HUES48 (cell line): ENCODE measurements around the gene UGT2B7.
"Not testable (repeated sequence)": the region's sequence is repeated elsewhere in the genome, so short reads cannot be mapped to it uniquely, and the experiment has no call there.

Experiments used
- H3K27ac ChIP-seq: one replicate; pipeline ENCODE4 v1.7.0; 2013; ENCODE audit warnings: low read depth, low read length, inconsistent platforms
- H3K27me3 ChIP-seq: 2 replicates; pipeline ENCODE4 v1.6.1; 2013; ENCODE audit warnings: mild to moderate bottlenecking, low read length; ENCODE audit not compliant: control insufficient read depth, insufficient read depth
- H3K36me3 ChIP-seq: 2 replicates; pipeline ENCODE4 v1.6.1; 2013; ENCODE audit warnings: low read length; ENCODE audit not compliant: control insufficient read depth, insufficient read depth
- H3K4me1 ChIP-seq: 2 replicates; pipeline ENCODE4 v1.6.1; 2013; ENCODE audit warnings: mild to moderate bottlenecking, low read length; ENCODE audit not compliant: control insufficient read depth, insufficient read depth
- H3K4me3 ChIP-seq: 2 replicates; pipeline ENCODE4 v1.5.1; 2013; ENCODE audit warnings: mild to moderate bottlenecking, low read depth, low read length
- H3K9ac ChIP-seq: 2 replicates; pipeline ENCODE4 v1.6.1; 2013; ENCODE audit warnings: mild to moderate bottlenecking, low read depth, low read length, moderate library complexity
- H3K9me3 ChIP-seq: 2 replicates; pipeline ENCODE4 v1.6.1; 2013; ENCODE audit warnings: low read length; ENCODE audit not compliant: control insufficient read depth, insufficient read depth

UGT2B7 gene

DNA sequence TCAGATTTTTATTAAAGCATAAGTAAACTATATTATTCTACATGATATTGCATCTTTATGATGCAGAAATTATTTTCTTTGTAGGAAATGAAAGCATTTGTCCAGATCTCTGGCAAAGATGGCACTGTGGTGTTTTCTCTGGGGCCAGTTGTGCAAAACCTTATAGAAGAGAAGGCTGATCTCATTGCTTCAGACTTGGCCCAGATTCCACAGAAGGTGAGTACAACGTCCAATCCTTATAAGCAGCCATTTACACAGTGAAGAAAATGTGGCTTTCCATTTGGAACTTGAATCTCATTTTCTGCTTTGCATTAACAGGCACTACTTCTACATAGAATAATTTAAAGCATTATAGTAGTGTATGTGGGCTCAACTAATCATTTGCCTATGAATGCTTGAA lies 6.9 kb upstream of the UGT2B7 start:
- no peaks in the 10 kb centered on the region for H3K4me1 ChIP-seq
- no peaks in the 10 kb centered on the region for H3K9me3 ChIP-seq

DNA sequence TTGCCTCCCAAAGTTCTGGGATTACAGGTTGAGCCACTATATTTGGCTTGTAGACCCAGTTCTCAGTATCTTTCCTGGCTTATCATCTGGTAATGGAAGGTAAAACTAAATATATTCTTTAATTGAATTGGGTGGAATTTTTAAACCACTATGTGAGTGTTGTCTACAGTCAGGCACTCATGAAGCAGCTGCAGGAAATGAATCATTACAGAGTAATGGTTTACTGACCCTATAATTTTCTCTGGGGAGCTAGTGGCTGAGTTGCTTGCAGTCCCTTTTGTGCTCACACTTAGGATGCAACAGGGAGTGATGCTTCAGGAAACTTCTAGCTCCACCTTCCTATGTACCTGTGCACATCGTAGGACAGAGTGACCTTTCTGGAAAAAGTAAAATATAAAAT lies 4.1 kb upstream of the UGT2B7 start:
- Histone ChIP-seq H3K27me3 (no peaks in the 10 kb centered on the region), H3K4me1 (0 out of 2 replicates have a peak, but pooled peaks cover 3% of the 10 kb centered on the region), H3K9ac (no peak overlapping the region), H3K36me3 (no peaks in the 10 kb centered on the region), H3K9me3 (no peaks in the 10 kb centered on the region), H3K27ac (no peak overlapping the region), H3K4me3 (no peak overlapping the region)

More for the DNA sequence above, 6.9 kb upstream of the UGT2B7 start:
- Histone ChIP-seq H3K36me3 (no peaks in the 10 kb centered on the region), H3K4me3 (no peak overlapping the region), H3K27ac (no peak overlapping the region), H3K9ac (no peak overlapping the region), H3K27me3 (no peaks in the 10 kb centered on the region)

DNA sequence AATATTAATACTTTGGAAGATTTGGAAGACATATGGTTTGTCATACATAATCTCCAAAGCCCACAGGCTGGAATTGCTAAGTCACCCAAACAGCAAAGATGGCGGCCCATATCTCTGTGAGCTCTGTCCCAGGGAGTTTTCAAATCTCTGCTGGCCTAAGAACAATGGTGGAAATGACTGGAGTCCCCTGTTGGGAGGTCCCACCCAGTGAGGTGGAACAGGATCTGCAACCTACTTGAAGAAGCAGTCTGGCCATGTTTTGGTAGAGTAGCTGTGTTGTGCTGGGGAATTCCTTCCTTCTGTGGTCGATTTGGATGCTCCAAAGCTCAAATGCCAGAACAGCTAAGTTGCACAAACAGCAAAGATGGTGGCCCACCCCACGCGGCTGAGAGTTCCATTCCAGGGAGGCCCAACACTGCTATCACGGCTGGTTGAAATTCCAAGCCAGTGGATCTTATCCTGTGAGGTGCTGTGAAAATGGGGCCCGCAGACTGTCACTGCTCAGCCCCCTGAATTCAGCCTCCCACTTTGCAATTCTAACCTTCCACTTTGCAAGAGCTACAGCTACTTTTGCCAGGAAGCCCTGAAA lies 3.2 kb upstream of the UGT2B7 start:
- H3K4me1 ChIP-seq, result 0 out of 2 replicates have a peak, but pooled peaks cover 3% of the 10 kb centered on the region
- H3K4me3 ChIP-seq, result no peak overlapping the region
- H3K27me3 ChIP-seq, result no peaks in the 10 kb centered on the region
- no peak overlapping the region for H3K9ac ChIP-seq
- H3K36me3 ChIP-seq, result no peaks in the 10 kb centered on the region
- no peak overlapping the region for H3K27ac ChIP-seq
- no peaks in the 10 kb centered on the region for H3K9me3 ChIP-seq

DNA sequence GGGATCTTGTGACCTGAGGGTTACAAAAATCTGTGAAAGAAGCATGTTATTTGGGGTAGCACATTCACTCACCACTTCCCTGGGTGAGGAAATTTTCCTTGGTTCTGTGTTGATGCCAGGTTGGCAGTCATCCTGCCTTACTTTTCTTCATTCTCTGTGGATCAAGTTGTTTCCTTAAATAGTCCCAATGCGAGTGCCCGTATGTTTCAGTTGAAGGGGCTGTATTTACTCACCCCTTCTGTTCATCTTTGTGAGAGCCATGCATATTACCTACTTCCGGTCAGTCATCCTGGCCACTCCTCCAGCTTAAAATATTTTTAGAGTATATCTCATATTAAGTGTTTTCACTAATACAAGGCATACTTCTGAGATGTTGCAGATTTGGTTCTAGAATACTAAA lies 2.6 kb upstream of the UGT2B7 start:
- H3K4me3 ChIP-seq, result no peak overlapping the region
- no peaks in the 10 kb centered on the region for H3K36me3 ChIP-seq
- no peaks in the 10 kb centered on the region for H3K9me3 ChIP-seq
- H3K9ac ChIP-seq, result no peak overlapping the region
- no peak overlapping the region for H3K27ac ChIP-seq
- H3K4me1 ChIP-seq, result 0 out of 2 replicates have a peak, but pooled peaks cover 3% of the 10 kb centered on the region
- H3K27me3 ChIP-seq, result no peaks in the 10 kb centered on the region

DNA sequence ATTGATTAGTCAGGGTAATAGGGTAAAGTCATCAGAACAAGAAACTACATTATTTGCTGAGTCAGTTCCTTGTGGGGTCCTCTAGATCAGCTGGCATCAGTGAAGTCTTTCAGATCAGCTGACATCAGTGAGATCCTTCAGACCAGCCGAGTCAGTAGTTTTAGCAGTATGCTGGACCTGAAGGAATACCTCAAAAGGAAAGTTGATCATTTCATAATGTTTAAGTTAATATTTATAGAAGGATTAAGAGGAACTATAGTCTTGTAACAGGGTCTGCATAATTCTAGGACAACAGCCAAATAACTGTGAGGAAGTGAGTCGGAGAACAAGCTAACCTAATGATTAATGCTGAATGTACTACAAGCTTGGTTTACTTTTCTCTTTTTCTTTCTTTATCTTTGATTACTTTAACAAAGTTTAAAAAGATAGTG lies 958 bp upstream of the UGT2B7 start:
- H3K4me1 ChIP-seq, result 0 out of 2 replicates have a peak, but pooled peaks cover 3% of the 10 kb centered on the region
- H3K27ac ChIP-seq, result no peak overlapping the region

DNA sequence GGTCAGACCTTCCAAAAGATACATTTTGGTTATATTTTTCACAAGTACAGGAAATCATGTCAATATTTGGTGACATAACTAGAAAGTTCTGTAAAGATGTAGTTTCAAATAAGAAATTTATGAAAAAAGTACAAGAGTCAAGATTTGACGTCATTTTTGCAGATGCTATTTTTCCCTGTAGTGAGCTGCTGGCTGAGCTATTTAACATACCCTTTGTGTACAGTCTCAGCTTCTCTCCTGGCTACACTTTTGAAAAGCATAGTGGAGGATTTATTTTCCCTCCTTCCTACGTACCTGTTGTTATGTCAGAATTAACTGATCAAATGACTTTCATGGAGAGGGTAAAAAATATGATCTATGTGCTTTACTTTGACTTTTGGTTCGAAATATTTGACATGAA lies 536 bp downstream of the UGT2B7 start:
- Histone ChIP-seq H3K27ac (no peak overlapping the region), H3K36me3 (no peaks in the 10 kb centered on the region), H3K9ac (no peak overlapping the region), H3K4me3 (no peak overlapping the region), H3K4me1 (0 out of 2 replicates have a peak, but pooled peaks cover 3% of the 10 kb centered on the region), H3K27me3 (no peaks in the 10 kb centered on the region), H3K9me3 (no peaks in the 10 kb centered on the region)

More for the DNA sequence above, 958 bp upstream of the UGT2B7 start:
- H3K9ac ChIP-seq, result no peak overlapping the region
- H3K36me3 ChIP-seq, result no peaks in the 10 kb centered on the region
- H3K4me3 ChIP-seq, result no peak overlapping the region
- H3K27me3 ChIP-seq, result no peaks in the 10 kb centered on the region
- no peaks in the 10 kb centered on the region for H3K9me3 ChIP-seq

DNA sequence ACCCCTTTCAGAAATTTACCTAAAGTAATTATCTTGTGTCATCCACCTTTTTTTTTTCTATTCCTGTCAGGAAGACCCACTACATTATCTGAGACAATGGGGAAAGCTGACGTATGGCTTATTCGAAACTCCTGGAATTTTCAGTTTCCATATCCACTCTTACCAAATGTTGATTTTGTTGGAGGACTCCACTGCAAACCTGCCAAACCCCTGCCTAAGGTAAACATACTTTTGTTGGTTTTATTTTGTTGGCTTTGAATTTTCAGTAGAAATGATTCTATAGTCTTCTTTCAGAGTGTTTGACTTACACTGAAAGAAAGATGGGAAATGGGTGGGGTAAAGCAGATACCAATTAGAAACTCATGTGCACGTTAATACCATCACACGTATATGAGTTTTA lies 2.2 kb downstream of the UGT2B7 start:
- no peak overlapping the region for H3K9ac ChIP-seq
- 0 out of 2 replicates have a peak, but pooled peaks cover 3% of the 10 kb centered on the region for H3K4me1 ChIP-seq
- no peaks in the 10 kb centered on the region for H3K9me3 ChIP-seq
- no peak overlapping the region for H3K4me3 ChIP-seq
- no peaks in the 10 kb centered on the region for H3K36me3 ChIP-seq
- no peaks in the 10 kb centered on the region for H3K27me3 ChIP-seq
- H3K27ac ChIP-seq, result no peak overlapping the region

DNA sequence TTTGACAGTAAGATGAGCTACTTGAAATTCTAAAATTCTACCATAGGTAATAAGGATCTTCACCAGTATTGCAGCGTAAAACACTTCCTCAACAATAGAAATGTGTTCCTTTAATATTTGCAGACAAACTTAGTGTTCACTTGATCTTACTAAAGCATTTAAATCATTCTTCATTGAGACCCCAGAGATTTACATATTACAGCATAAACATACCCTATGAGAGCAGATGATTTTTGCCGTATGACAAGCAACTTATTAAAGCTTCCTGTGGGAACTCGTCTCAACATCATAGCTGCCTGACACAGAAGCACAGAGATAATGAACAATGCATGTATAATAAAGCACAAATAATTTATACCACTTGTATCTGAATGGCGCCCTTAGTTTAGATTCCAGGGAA lies 3.6 kb downstream of the UGT2B7 start:
- Histone ChIP-seq H3K36me3 (no peaks in the 10 kb centered on the region), H3K4me3 (no peak overlapping the region), H3K9ac (no peak overlapping the region), H3K27me3 (no peaks in the 10 kb centered on the region), H3K27ac (no peak overlapping the region), H3K4me1 (0 out of 2 replicates have a peak, but pooled peaks cover 3% of the 10 kb centered on the region), H3K9me3 (no peaks in the 10 kb centered on the region)

DNA sequence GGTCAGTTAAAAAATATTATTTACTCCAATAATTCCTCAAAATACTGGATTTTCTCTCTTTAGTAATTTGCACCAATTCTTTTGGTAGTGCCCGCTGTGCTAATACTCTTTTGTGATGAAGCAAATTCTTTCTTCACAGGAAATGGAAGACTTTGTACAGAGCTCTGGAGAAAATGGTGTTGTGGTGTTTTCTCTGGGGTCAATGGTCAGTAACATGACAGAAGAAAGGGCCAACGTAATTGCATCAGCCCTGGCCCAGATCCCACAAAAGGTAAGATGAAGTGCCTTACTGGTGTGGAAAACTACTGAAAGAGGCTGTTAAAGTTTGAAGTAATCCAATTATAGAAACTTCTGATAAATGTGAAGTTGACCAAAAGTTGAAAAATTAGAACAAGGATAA lies 6.4 kb downstream of the UGT2B7 start:
- not testable (repeated sequence) for H3K27me3 ChIP-seq, H3K9me3 ChIP-seq, H3K9ac ChIP-seq, H3K4me3 ChIP-seq, H3K27ac ChIP-seq, H3K4me1 ChIP-seq, H3K36me3 ChIP-seq

DNA sequence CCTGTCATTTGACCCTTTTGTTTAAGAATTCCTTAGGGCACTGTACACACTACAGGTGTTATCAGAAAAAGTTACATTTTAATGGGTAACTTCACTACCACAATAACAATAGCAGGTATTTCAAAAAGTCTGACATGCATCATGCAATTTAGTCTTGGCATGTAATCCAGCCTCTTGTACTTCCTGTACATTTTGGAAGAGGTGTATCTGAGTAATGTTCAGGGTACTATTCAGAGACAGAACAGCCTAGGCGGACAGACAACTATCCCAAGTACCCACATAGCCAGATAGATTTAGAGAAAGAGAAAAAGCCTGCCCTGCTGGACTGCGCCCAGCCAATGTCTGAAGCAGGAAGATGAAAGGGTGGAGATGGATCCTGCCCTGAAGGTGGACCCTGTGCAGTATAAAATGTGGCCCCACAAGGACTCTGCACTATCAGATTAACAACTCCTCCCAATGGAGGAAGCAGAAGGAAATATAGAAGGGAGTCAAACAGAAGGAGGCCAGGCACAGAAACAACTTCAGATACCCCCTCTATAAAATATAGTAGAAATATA lies 8.5 kb downstream of the UGT2B7 start:
- no peak overlapping the region for H3K4me3 ChIP-seq
- H3K9ac ChIP-seq, result no peak overlapping the region
- H3K36me3 ChIP-seq, result no peaks in the 10 kb centered on the region
- H3K4me1 ChIP-seq, result no peaks in the 10 kb centered on the region
- H3K27ac ChIP-seq, result no peak overlapping the region
- no peaks in the 10 kb centered on the region for H3K27me3 ChIP-seq
- no peaks in the 10 kb centered on the region for H3K9me3 ChIP-seq

DNA sequence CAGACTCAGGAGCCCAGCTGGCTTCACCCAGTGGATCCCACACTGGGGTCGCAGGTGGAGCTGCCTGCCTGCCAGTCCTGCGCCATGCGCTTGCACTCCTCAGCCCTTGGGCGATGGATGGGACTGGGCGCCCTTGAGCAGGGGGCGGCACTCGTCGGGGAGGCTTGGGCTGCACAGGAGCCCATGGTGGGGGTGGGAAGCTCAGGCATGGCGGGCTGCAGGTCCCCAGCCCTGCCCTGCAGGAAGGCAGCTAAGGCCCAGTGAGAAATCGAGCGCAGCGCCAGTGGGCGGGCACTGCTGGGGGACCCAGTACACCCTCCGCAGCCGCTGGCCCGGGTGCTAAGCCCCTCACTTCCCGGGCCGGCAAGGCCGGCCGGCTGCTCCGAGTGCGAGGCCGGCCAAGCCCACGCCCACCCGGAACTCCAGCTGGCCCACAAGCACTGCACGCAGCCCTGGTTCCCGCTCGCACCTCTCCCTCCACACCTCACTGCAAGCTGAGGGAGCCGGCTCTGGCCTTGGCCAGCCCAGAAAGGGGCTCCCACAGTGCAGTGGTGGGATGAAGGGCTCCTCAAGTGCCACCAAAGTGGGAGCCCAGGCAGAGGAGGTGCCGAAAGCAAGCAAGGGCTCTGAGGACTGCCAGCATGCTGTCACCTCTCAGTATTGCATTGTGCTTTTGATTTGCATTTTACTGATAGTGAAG lies 19.0 kb downstream of the UGT2B7 start:
- not testable (repeated sequence) for H3K9ac ChIP-seq, H3K27ac ChIP-seq, H3K9me3 ChIP-seq, H3K36me3 ChIP-seq, H3K27me3 ChIP-seq, H3K4me1 ChIP-seq, H3K4me3 ChIP-seq
